ENCODE data around the gene RRM1.

- TF ChIP-seq EZH2 (IDR thresholded peaks at IDR 0.05; ENCODE audit: insufficient read depth, poor library complexity, severe bottlenecking) (no peak), EZH2phosphoT487 (IDR thresholded peaks at IDR 0.05; ENCODE audit: insufficient read depth, low read depth) (no peak)
Measured at GRCh38 chr11:4140067-4140636, 45.6 kb downstream of the RRM1 start.

Measured in GM23248 (cell line).